Activated CD8-positive, alpha-beta memory T cell treated with anti-CD3 and anti-CD28 coated beads, Interleukin-2, amount 10 ng/mL, durations not matched to agents 7 days and 5 days (primary cell): ENCODE results near the gene CT47B1. TPM values are rescaled to one million over a fixed set of nuclear protein-coding genes. Genes with fewer than 3 reads are reported as not detected.
"Not testable (repeated sequence)": the region's sequence is repeated elsewhere in the genome, so short reads cannot be mapped to it uniquely, and the experiment has no call there.

Experiments used
- ATAC-seq: fragments of 150-1000 bp; cut with Tn5 transposase; one replicate; pipeline ENCODE4 v1.10.0; 2021; ENCODE audit warnings: moderate library complexity
- CTCF ChIA-PET: fragments of 350-600 bp; sonication (Branson Sonifier 250); formaldehyde crosslinking; loops from one replicate; lab custom pipeline; 2021; ENCODE audit warnings: antibody characterized with exemption; lab: Charles Lee
- DNase-seq: peaks from one replicate; pipeline ENCODE4 v3.0.0-alpha.2; 2020
- H3K27ac Mint-ChIP-seq: one replicate; pipeline ENCODE4 v1.8.0; 2021; ENCODE audit warnings: mild to moderate bottlenecking, mixed read lengths
- H3K27me3 Mint-ChIP-seq: one replicate; pipeline ENCODE4 v1.8.0; 2021; ENCODE audit warnings: mixed read lengths
- H3K36me3 Mint-ChIP-seq: one replicate; pipeline ENCODE4 v1.8.0; 2021; ENCODE audit warnings: mild to moderate bottlenecking, mixed read lengths
- H3K4me1 Mint-ChIP-seq: one replicate; pipeline ENCODE4 v1.8.0; 2021; ENCODE audit warnings: mixed read lengths
- H3K4me3 Mint-ChIP-seq: one replicate; pipeline ENCODE4 v1.8.0; 2021; ENCODE audit warnings: mild to moderate bottlenecking, moderate library complexity, mixed read lengths
- H3K9me3 Mint-ChIP-seq: one replicate; pipeline ENCODE4 v1.8.0; 2022; ENCODE audit warnings: low read depth, mixed read lengths
- total RNA-seq, 2 experiments: library from RNA; stranded (reverse); gene quantifications; one replicate each; pipeline ENCODE4 v1.2.3, GENCODE V29; 2021

Gene CT47B1
- total RNA-seq: not detected

GRCh38 chrX:120875766-120876165 is at the start of gene CT47B1:
CT47B1 (minus strand) TSS chrX:120875866; CDS start chrX:120875670, 196 bp downstream.
- CTCF ChIA-PET, H3K36me3 Mint-ChIP-seq, H3K4me1 Mint-ChIP-seq, H3K9me3 Mint-ChIP-seq, ATAC-seq, H3K27ac Mint-ChIP-seq, DNase-seq, H3K27me3 Mint-ChIP-seq, H3K4me3 Mint-ChIP-seq: not testable (repeated sequence)

DNA sequence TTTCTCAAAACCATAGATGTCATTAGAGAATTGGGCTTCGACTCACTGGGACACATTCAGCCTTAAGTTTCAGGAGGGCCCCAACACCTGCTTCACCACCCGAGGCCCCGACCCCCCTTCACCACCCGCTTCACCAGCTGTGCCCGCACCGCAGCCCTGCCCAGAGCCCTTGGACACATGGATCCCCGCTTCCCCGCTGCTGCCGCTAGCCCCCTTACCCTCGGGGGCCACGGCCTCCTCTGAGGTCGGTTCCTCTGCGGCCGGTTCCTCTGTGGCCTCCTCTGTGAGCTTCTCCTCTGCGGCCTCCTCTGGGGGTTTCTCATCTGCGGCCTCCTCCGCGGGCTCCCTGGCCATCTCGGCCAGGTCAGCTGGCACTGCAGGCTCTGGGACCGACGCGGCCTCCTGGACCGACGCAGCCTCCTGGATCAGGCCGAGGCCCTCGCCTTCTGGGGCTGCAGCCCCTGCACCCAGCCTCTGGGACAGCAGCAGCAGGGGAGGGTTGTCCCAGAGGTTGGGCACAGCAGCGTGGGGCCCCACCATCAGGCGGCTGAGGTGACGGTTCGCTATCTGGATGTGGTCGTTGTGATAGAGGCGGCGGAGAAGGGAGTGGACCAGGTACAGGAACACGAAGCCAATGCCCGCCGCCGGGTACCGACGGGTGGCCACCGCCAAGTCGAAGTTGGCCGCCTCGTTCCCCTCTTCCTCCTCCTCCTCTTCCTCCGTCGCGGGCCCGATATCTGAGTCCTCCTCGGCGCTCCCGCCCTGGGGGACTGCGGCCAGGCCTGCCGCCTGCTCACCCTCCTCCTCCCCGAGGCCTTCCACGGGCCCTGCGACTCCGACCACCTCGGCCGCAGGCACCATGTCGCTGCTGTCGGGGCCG is 748 bp downstream of the CT47B1 start:
- Mint-ChIP-seq H3K36me3 (no peaks in the 10 kb centered on the region), H3K27ac (no peak overlapping the region), H3K9me3 (no peaks in the 10 kb centered on the region), H3K4me3 (no peak overlapping the region), H3K4me1 (no peaks in the 10 kb centered on the region), H3K27me3 (no peaks in the 10 kb centered on the region)
- CTCF ChIA-PET: no interaction called here
- ATAC-seq (no peak), DNase-seq (no peak)

DNA sequence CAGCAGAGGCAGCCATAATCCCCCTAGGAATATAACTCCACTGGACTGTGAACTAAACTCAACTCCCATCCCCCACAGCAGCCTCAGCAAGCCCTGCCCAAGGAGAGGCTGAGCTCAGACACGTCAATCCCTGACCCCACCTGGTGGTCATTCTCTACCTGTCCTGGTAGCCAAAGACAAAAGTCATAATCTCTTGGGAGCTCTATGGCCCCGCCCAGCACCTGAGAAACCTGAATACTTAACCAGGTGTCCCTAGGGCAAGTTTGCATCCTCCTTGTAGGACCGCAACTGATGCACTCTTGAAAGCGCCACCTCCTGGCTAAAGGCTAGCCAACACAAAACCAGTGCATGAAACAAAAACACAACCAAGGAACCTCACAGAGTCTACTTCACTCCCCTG is 18.4 kb downstream of the CT47B1 start:
- Mint-ChIP-seq H3K4me3 (no peak overlapping the region), H3K36me3 (no peaks in the 10 kb centered on the region), H3K4me1 (peaks cover 2% of the 10 kb centered on the region), H3K27me3 (peaks cover 4% of the 10 kb centered on the region), H3K27ac (no peak overlapping the region), H3K9me3 (no peaks in the 10 kb centered on the region)
- DNase-seq (no peak), ATAC-seq (no peak)
- CTCF ChIA-PET: no interaction called here

- H3K27ac Mint-ChIP-seq: no peak overlapping the region
- H3K4me1 Mint-ChIP-seq: no peaks in the 10 kb centered on the region
- H3K4me3 Mint-ChIP-seq: no peak overlapping the region
- ATAC-seq: no peak
- no peaks in the 10 kb centered on the region for H3K27me3 Mint-ChIP-seq
- CTCF ChIA-PET: no interaction called here
- H3K9me3 Mint-ChIP-seq: no peaks in the 10 kb centered on the region
- H3K36me3 Mint-ChIP-seq: no peaks in the 10 kb centered on the region
- DNase-seq: no peak
These were observed 34.8 kb downstream of the CT47B1 start for GRCh38 chrX:120840827-120841226.

- H3K4me1 Mint-ChIP-seq: no peaks in the 10 kb centered on the region
- CTCF ChIA-PET: no interaction called here
- H3K27ac Mint-ChIP-seq: no peak overlapping the region
- no peak for ATAC-seq
- no peak for DNase-seq
- no peak overlapping the region for H3K4me3 Mint-ChIP-seq
- no peaks in the 10 kb centered on the region for H3K9me3 Mint-ChIP-seq
- no peaks in the 10 kb centered on the region for H3K36me3 Mint-ChIP-seq
- no peaks in the 10 kb centered on the region for H3K27me3 Mint-ChIP-seq
These were observed 36.2 kb downstream of the CT47B1 start for GRCh38 chrX:120839491-120839890.

GRCh38 chrX:120827213-120827612 is 48.5 kb downstream of the CT47B1 start:
- H3K4me1 Mint-ChIP-seq, H3K4me3 Mint-ChIP-seq, H3K9me3 Mint-ChIP-seq, H3K27me3 Mint-ChIP-seq, H3K36me3 Mint-ChIP-seq, DNase-seq, H3K27ac Mint-ChIP-seq, ATAC-seq, CTCF ChIA-PET: not testable (repeated sequence)

GRCh38 chrX:120825146-120825545 is 50.5 kb downstream of the CT47B1 start:
- H3K4me1 Mint-ChIP-seq: no peaks in the 10 kb centered on the region
- no peaks in the 10 kb centered on the region for H3K9me3 Mint-ChIP-seq
- no peaks in the 10 kb centered on the region for H3K27me3 Mint-ChIP-seq
- no peaks in the 10 kb centered on the region for H3K36me3 Mint-ChIP-seq
- ATAC-seq: no peak
- H3K4me3 Mint-ChIP-seq: no peak overlapping the region
- CTCF ChIA-PET: no interaction called here
- no peak overlapping the region for H3K27ac Mint-ChIP-seq
- no peak for DNase-seq

DNA sequence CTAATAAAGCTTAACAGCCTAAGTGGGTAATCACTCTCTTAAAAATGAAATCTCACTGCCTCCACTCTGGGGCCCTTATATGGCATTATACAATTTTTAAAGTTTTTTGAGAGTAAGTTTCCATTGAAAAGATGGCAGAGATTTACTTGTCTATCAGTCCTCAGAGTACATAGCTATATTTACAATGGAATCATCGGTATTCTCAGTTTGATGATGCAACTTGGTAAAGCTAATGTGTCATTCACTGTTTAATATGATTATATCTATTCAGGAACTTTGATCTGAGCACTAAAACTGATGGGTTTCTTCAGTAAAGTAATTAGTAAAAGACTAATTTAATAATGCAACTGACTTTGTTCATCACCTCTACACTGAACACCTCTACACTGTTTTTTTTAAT is 51.6 kb downstream of the CT47B1 start:
- CTCF ChIA-PET: no interaction called here

GRCh38 chrX:120823556-120823955 is 52.1 kb downstream of the CT47B1 start:
- Mint-ChIP-seq H3K9me3 (no peaks in the 10 kb centered on the region), H3K27me3 (no peaks in the 10 kb centered on the region), H3K4me3 (no peak overlapping the region), H3K4me1 (no peaks in the 10 kb centered on the region), H3K27ac (no peak overlapping the region), H3K36me3 (no peaks in the 10 kb centered on the region)
- CTCF ChIA-PET: no interaction called here
- ATAC-seq (no peak), DNase-seq (no peak)

More for the DNA sequence above, 51.6 kb downstream of the CT47B1 start:
- no peak overlapping the region for H3K4me3 Mint-ChIP-seq
- no peaks in the 10 kb centered on the region for H3K27me3 Mint-ChIP-seq
- no peaks in the 10 kb centered on the region for H3K36me3 Mint-ChIP-seq
- no peaks in the 10 kb centered on the region for H3K9me3 Mint-ChIP-seq
- H3K4me1 Mint-ChIP-seq: no peaks in the 10 kb centered on the region
- H3K27ac Mint-ChIP-seq: no peak overlapping the region
- ATAC-seq: no peak
- no peak for DNase-seq

Other genes starting within 250 kb of the CT47B1 start
- 10 to 100 TPM; 20.4 to 27.7 TPM for gene C1GALT1C1, start 245.8 kb downstream of the CT47B1 start, total RNA-seq
- gene CT47A11, start 61.3 kb upstream of the CT47B1 start, total RNA-seq: not detected
- gene CT47A10, start 66.2 kb upstream of the CT47B1 start, total RNA-seq: not detected
- gene CT47A9, start 71.0 kb upstream of the CT47B1 start, total RNA-seq: not detected
- not detected for gene CT47A8, start 75.9 kb upstream of the CT47B1 start, total RNA-seq
- gene CT47A7, start 80.7 kb upstream of the CT47B1 start, total RNA-seq: not detected
- not detected for gene CT47A6, start 85.6 kb upstream of the CT47B1 start, total RNA-seq
- gene CT47A5, start 90.5 kb upstream of the CT47B1 start, total RNA-seq: not detected
- gene CT47A4, start 95.3 kb upstream of the CT47B1 start, total RNA-seq: not detected
- not detected for gene CT47A3, start 100.2 kb upstream of the CT47B1 start, total RNA-seq
- gene CT47A2, start 105.1 kb upstream of the CT47B1 start, total RNA-seq: not detected
- not detected for gene CT47A1, start 109.9 kb upstream of the CT47B1 start, total RNA-seq
- under 1 TPM; 0.38 to 0.80 TPM for gene GLUD2, start 171.7 kb upstream of the CT47B1 start, total RNA-seq